GM12878 (cell line): Measurements from ENCODE around the gene RETREG1. TPM values are rescaled to one million over a fixed set of nuclear protein-coding genes. Genes with fewer than 3 reads are reported as not detected.

Experiments used
- ATAC-seq: fragments of 200-7000 bp; cut with Tn5 transposase; 3 replicates; pipeline ENCODE4 v1.9.1; 2020; ENCODE audit warnings: mild to moderate bottlenecking, moderate library complexity
- BruUV-seq: library from RNA; stranded (reverse); fragments of 400-500 nt; replicated peaks from 2 replicates; lab custom pipeline; 2021; lab: Mats Ljungman, UMichigan
- CTCF ChIA-PET: fragments of 300-600 bp; sonication (Branson Sonifier 250); formaldehyde crosslinking; extraction: SDS; loops from one replicate; lab custom pipeline; 2021; ENCODE audit warnings: inconsistent platforms; lab: Yijun Ruan, JAX
- POLR2A ChIA-PET: fragments of 350-600 bp; formaldehyde crosslinking; extraction: SDS; loops from one replicate; lab custom pipeline; 2021; ENCODE audit warnings: inconsistent platforms; lab: Charles Lee
- RAD21 ChIA-PET: fragments of 300-600 bp; sonication (Branson Sonifier 250); formaldehyde crosslinking; loops from one replicate; lab custom pipeline; 2023; ENCODE audit warnings: antibody characterized with exemption; ENCODE audit not compliant: unreplicated experiment; lab: Charles Lee
- SMC1A ChIA-PET: fragments of 300-600 bp; sonication (Branson Sonifier 250); formaldehyde crosslinking; loops from one replicate; lab custom pipeline; 2023; ENCODE audit not compliant: unreplicated experiment, uncharacterized antibody; lab: Charles Lee
- DNase-seq: peaks from one replicate; pipeline ENCODE4 v3.0.0-alpha.2; 2011; ENCODE audit warnings: low read depth, low spot score
- FAIRE-seq: peaks from 3 replicates; lab custom pipeline; 2011; peaks lifted over from hg19 to GRCh38; lab: Jason Lieb, UNC
- H2AFZ ChIP-seq: 2 replicates; pipeline ENCODE4 v1.6.0; 2011; ENCODE audit warnings: low read depth, low read length, control low read depth; ENCODE audit not compliant: control insufficient read depth
- H3K27ac ChIP-seq: 2 replicates; pipeline ENCODE4 v1.5.1; 2011; ENCODE audit warnings: control low read depth; ENCODE audit not compliant: control insufficient read depth, insufficient read depth
- H3K27me3 ChIP-seq, 2 experiments: replicated peaks in 1 of 2; 2 replicates each; pipeline versions ENCODE4 v1.6.0 to v1.6.1; 2011; ENCODE audit warnings: low read length in 1 of 2; ENCODE audit not compliant: control insufficient read depth in 2 of 2, insufficient read depth in 2 of 2
- H3K36me3 ChIP-seq, 2 experiments: 2 replicates each; pipeline ENCODE4 v1.5.1; 2011; ENCODE audit warnings: low read length in 1 of 2; ENCODE audit not compliant: control insufficient read depth in 2 of 2, insufficient read depth in 2 of 2
- H3K4me1 ChIP-seq: 2 replicates; pipeline ENCODE4 v1.6.1; 2011; ENCODE audit warnings: mild to moderate bottlenecking, low read length, moderate library complexity, mixed read lengths; ENCODE audit not compliant: control insufficient read depth, insufficient read depth
- H3K4me2 ChIP-seq: 2 replicates; pipeline ENCODE4 v1.6.0; 2011; ENCODE audit warnings: control low read depth; ENCODE audit not compliant: control insufficient read depth, insufficient read depth
- H3K4me3 ChIP-seq: fragments of 200-600 bp; sonication (generic); 2 replicates; pipeline ENCODE4 v1.5.1; 2016
- H3K79me2 ChIP-seq: 2 replicates; pipeline ENCODE4 v1.6.0; 2011; ENCODE audit warnings: low read length; ENCODE audit not compliant: control insufficient read depth, insufficient read depth
- H3K9ac ChIP-seq: 2 replicates; pipeline ENCODE4 v1.8.0; 2011; ENCODE audit warnings: low read length, control low read depth, mixed read lengths; ENCODE audit not compliant: control insufficient read depth, insufficient read depth
- H3K9me3 ChIP-seq: replicated peaks from 3 replicates; pipeline ENCODE4 v1.5.1; 2011; ENCODE audit warnings: mild to moderate bottlenecking, low read length; ENCODE audit not compliant: control insufficient read depth, insufficient read depth
- H4K20me1 ChIP-seq: 2 replicates; pipeline ENCODE4 v1.6.0; 2011; ENCODE audit not compliant: control insufficient read depth, insufficient read depth
- EGR1 ChIP-seq, 2 experiments: IDR thresholded peaks; 1 replicate in 1 of 2; 2 replicates in 1 of 2; pipeline ENCODE4 v1.6.1; 2011 to 2012; ENCODE audit warnings: low read depth in 2 of 2, low read length in 2 of 2, borderline replicate concordance in 1 of 2, mild to moderate bottlenecking in 1 of 2, moderate library complexity in 1 of 2
- PRDM15 ChIP-seq: fragments of 450-650 bp; formaldehyde crosslinking; IDR thresholded peaks from 2 replicates; pipeline ENCODE4 v1.4.0; 2020; ENCODE audit warnings: mild to moderate bottlenecking, moderate library complexity
- SREBF1 ChIP-seq: IDR thresholded peaks from 2 replicates; pipeline ENCODE4 v1.6.1; 2012; ENCODE audit warnings: mild to moderate bottlenecking, low read length
- ZNF217 ChIP-seq: fragments of 450-650 bp; IDR thresholded peaks from 2 replicates; pipeline ENCODE4 v1.6.1; 2017; ENCODE audit warnings: antibody characterized with exemption, mild to moderate bottlenecking
- WGBS: methylation state at CpG from one replicate; pipeline ENCODE4 v1.1.6; 2016; ENCODE audit warnings: low lambda C conversion rate; ENCODE audit not compliant: insufficient replicate concordance, insufficient coverage; ENCODE audit errors: missing lambda C conversion rate; 5-methylcytosine and 5-hydroxymethylcytosine counted together
- in situ Hi-C: fragments of 300-500 bp; cut with MboI; formaldehyde crosslinking; loops from 9 replicates; pipeline ENCODE4 v1.14.3; 2018; ENCODE audit warnings: mixed read lengths
- intact Hi-C: fragments of 100-400 bp; cut with micrococcal nuclease; formaldehyde crosslinking; loops from one replicate; pipeline ENCODE4 v1.14.2; 2022; ENCODE audit not compliant: unreplicated experiment
- polyA plus RNA-seq, 11 experiments: library from polyadenylated mRNA; depleted of rRNA in 4 of 11; unstranded in 6 of 11; stranded (reverse) in 5 of 11; fragments of >200 nt; fragmentation: Nextera tagmentation in 4 of 11; fragmentation: Illumina TruSeq in 1 of 11; extraction: Ambion mirVana in 4 of 11; extraction: Trizol in 1 of 11; gene quantifications; 1 replicate in 1 of 11; 2 replicates in 10 of 11; pipeline versions ENCODE4 v1.2.1 to v1.2.3, GENCODE V29; 2011 to 2016; ENCODE audit warnings: inconsistent platforms in 2 of 11, missing spikeins in 2 of 11, low read depth in 1 of 11
- total RNA-seq, 4 experiments: library from RNA; depleted of rRNA in 3 of 4; stranded (reverse); fragments of >200 nt in 3 of 4; fragmentation: Illumina TruSeq in 1 of 4; extraction: Trizol in 1 of 4; gene quantifications; 2 replicates each; pipeline versions ENCODE4 v1.2.1 to v1.2.3, GENCODE V29; 2013 to 2021

The RETREG1 gene
- total and polyA plus RNA-seq, 10 of the 15 experiments (the other 5 are each of a cell fraction or from before 2014, with no cell fraction given) = 3.9 to 8.9 (median 6.4) TPM

GRCh38 chr5:16508730-16509531 lies 107.9 kb downstream of the RETREG1 start:
- ChIA-PET RAD21 (no interaction called here), POLR2A (no interaction called here), SMC1A (no interaction called here), CTCF (no interaction called here)
- H3K9me3 ChIP-seq = no peaks in the 10 kb centered on the region
- H3K27ac ChIP-seq = no peak overlapping the region
- H3K9ac ChIP-seq = no peak overlapping the region
- H4K20me1 ChIP-seq = no peaks in the 10 kb centered on the region
- intact Hi-C loops (no loop called here), in situ Hi-C loops (no loop called here)
- BruUV-seq = no TSS peak
- H3K4me2 ChIP-seq = no peak overlapping the region
- WGBS = 56% methylated on average over 14 of the region's 15 CpGs
- no peak overlapping the region for H3K4me3 ChIP-seq
- H2AFZ ChIP-seq = no peak overlapping the region
- FAIRE-seq (no peak), DNase-seq (no peak), ATAC-seq (no peak)
- no peaks in the 10 kb centered on the region for H3K79me2 ChIP-seq
- H3K36me3 ChIP-seq = no peaks in the 10 kb centered on the region
- no peaks in the 10 kb centered on the region for H3K27me3 ChIP-seq
- TF ChIP-seq SREBF1 = no peak
- no peak for TF ChIP-seq ZNF217
- TF ChIP-seq EGR1 (IDR thresholded peaks at IDR 0.05; ENCODE audit: borderline replicate concordance in 1 of 2, low read depth in 2 of 2, low read length in 2 of 2) = no peak
- TF ChIP-seq PRDM15 (CRISPR knock-in tag) = no peak
- H3K4me1 ChIP-seq = no peaks in the 10 kb centered on the region
